ENCODE results near the gene DXO.
"Not testable (repeated sequence)": the region's sequence is repeated elsewhere in the genome, so short reads cannot be mapped to it uniquely, and the experiment has no call there.

The DXO gene

DNA sequence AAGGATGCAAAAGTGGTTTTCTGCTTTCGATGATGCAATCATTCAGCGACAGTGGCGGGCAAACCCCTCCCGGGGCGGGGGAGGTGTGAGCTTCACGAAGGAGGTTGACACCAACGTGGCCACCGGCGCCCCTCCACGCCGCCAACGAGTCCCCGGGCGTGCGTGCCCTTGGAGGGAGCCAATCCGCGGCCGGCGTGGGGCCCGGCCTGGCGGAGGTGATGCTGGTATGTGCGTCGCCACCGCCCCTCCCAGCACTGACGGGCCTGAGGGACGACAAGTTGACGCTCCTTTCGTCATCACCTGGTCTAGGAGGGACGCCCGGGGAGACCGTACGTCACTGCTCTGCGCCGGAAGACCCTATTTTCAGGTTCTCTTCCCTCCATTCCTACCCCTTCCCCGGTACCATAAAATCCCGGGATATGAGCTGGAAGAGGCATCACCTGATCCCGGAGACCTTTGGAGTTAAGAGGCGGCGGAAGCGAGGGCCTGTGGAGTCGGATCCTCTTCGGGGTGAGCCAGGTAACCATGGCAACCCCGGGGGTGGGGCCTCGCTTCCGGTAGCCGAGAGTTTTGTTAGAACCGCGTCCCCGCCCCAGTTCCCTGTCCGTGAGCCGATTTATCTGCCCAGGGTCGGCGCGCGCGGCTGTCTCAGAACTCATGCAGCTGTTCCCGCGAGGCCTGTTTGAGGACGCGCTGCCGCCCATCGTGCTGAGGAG is at the start of gene DXO:
Gene DXO (minus strand): TSS at position 146 of the 716 bp plus-strand sequence. CDS start 463 bp downstream, outside the sequence.
- peak; percentile 98 for DNase-seq

DNA sequence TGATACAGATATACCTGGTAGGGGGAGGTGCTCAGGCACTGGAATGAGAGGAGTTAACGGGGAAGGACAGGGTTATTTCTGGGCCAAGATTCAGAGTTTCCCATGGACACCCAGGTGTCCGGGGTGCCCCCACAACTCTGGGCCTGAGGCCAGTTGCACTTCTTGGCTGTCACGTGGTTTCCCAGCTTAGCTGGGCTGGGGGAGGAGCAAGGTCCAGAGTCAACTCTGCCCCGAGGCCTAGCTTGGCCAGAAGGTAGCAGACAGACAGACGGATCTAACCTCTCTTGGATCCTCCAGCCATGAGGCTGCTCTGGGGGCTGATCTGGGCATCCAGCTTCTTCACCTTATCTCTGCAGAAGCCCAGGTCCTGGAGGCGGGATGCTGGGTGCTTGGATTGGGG is 42.6 kb upstream of the DXO start, which contains the start of gene C4B:
Gene C4B (plus strand): TSS at position 249 of the 400 bp plus-strand sequence. CDS start 51 bp downstream, at position 300.
- not testable (repeated sequence) for DNase-seq

DNA sequence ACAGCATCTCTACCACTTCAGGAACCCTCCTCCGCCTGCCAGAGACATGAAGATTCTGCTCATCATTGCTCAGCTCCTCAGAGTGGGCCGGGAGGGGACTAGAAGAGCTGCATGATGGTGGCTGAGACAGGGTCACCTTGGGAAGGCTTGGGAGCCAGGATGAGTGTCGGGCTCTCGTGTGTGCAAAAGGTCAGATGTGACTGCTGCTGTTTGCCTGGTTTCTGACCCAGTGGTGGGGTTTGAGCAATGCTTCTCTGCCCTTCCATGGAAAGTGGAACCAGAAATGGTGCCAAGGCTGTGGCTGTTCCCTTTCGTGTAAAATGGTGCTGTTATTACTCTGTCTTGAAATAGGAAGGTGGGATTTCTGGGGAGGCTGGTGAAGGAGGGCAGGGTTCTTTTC is 41.8 kb upstream of the DXO start:
- DNase-seq: not testable (repeated sequence)

DNA sequence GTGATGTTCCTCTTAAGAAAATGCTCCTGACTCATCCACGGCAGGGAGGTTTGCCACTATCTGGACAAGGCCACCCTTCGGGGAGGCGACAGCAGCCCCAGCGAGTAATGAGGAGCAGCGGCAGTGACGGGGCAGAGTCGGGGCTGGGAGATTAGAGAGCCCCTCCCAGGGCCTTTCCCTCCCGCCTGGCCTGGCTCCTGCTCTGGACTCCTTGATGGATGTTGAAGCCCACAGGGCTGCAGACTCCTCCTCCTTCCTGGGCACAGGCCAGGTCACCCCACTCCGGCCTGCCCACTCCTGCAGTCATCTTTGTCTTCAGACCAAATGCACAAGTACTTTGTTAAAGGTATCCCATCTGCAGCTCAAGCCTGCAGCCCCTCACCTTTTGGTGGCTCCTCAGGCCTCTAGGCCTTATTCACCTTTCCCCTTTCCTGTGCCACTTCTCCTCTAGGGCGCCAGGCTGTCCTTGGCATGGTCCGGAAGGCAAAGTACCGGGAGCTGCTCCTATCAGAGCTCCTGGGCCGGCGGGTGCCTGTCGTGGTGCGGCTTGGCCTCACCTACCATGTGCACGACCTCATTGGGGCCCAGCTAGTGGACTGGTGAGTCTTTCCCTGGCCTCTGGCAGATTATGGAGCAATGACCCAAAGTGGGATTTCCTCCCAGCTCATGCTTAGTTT is 41.1 kb upstream of the DXO start:
- not testable (repeated sequence) for DNase-seq

DNA sequence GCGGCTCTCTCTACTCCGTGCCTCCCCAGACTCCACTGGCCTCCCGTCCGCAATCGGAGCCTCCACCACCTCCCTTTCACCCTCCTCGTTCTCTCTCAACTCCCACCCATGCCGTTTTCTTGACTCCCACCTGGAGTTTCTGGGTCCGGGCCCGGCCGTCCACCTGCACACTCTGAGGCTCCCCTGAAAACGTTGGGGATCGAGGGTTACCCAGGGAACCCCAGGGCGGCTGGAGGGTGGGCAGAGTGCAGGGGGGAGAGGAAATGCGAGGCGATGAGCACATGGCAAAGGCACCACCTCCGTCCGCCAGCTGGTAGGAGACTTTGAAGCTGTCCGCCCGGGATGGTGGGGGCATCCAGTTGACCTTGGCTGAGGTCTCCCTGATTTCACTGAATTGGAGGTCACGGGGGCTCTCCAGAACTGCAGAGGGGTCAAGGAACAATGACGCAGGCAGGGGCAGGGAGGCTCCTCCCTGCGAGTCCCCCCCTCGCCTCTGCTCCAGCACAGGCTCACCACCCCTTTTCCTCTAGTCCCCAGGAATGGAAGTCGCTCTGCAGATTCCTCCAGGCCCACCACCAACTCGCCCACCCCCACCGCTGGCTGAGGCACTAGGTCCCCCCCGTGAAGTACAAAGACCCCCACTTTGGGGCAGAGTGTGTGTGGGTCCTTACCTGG is 39.1 kb upstream of the DXO start:
- not testable (repeated sequence) for DNase-seq

DNA sequence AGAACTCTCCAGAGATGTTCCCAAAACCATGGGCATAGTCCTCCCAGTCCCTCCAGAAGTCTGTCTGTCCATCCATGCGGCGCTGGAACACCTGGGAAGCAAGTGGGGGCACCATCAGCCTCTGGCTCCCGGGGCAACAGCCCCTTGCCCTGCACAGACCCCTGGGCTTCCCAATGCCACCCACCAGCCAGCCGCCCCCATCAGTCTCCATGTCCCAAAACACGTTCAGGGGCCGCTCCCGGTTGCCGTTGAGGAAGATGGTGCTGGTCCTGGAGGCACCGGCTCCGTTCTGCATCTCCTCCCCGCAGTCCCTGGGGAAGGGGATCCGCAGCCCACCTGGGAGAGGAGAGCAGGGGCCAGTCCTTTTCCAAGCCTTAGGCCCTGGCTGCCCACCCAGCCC is 37.6 kb upstream of the DXO start:
- DNase-seq: not testable (repeated sequence)

DNA sequence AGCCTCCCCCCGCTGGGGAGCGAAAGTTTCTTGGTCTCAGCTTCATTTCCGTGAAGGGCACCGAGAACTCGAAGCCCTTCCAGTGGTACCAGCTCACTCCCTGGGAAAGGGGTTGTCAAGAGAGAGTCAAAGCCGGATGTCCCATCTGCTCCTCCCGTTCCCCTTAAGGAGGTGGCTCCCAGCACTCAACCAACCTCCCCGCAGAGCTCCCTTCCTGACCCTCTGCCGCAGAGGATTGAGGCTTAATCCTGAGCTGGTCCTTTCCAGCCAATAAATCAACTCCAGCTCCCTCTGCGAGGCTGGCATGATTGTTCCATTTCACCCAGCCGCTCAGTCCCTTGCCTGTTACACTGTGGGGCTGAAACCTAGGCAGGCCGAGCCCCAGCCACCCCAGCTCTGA is 36.7 kb upstream of the DXO start:
- DNase-seq: not testable (repeated sequence)

DNA sequence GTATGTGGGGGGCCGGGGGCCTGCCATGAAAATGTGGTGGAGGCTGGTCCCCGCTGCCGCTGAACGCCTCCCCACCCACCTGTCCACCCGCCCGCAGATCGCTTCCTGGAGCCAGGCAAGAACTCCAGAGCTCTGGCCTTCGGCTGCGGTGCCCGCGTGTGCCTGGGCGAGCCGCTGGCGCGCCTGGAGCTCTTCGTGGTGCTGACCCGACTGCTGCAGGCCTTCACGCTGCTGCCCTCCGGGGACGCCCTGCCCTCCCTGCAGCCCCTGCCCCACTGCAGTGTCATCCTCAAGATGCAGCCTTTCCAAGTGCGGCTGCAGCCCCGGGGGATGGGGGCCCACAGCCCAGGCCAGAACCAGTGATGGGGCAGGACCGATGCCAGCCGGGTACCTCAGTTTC is 36.1 kb upstream of the DXO start:
- not testable (repeated sequence) for DNase-seq

DNA sequence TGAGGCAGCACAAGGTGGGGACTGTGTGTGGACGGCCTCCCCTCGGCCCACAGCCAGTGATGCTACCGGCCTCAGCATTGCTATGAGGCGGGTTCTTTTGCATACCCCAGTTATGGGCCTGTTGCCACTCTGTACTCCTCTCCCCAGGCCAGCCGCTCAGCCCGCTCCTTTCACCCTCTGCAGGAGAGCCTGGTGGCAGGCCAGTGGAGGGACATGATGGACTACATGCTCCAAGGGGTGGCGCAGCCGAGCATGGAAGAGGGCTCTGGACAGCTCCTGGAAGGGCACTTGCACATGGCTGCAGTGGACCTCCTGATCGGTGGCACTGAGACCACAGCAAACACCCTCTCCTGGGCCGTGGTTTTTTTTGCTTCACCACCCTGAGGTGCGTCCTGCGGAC is 35.1 kb upstream of the DXO start:
- DNase-seq: not testable (repeated sequence)

DNA sequence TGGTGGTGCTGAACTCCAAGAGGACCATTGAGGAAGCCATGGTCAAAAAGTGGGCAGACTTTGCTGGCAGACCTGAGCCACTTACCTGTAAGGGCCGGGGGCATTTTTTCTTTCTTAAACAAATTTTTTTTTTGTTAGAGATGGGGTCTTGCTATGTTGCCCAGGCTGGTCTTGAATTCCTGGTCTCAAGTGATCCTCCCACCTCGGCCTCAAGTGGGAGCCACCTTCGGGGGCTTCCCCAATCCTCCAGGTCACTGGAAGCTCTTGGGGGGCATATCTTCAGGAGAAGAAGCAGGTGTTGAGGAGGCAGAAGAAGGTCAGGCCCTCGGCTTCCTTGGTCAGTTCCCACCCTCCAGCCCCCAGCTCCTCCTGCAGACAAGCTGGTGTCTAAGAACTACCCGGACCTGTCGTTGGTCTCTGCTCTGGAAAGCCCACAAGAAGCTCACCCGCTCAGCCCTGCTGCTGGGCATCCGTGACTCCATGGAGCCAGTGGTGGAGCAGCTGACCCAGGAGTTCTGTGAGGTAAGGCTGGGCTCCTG is 34.1 kb upstream of the DXO start:
- not testable (repeated sequence) for DNase-seq

DNA sequence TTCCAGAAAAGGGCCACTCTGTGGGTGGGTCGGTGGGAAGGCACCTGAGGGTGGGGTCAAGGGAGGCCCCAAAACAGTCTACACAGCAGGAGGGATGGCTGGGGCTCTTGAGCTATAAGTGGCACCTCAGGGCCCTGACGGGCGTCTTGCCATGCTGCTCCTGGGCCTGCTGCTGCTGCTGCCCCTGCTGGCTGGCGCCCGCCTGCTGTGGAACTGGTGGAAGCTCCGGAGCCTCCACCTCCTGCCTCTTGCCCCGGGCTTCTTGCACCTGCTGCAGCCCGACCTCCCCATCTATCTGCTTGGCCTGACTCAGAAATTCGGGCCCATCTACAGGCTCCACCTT is 33.6 kb upstream of the DXO start:
- DNase-seq: not testable (repeated sequence)

DNA sequence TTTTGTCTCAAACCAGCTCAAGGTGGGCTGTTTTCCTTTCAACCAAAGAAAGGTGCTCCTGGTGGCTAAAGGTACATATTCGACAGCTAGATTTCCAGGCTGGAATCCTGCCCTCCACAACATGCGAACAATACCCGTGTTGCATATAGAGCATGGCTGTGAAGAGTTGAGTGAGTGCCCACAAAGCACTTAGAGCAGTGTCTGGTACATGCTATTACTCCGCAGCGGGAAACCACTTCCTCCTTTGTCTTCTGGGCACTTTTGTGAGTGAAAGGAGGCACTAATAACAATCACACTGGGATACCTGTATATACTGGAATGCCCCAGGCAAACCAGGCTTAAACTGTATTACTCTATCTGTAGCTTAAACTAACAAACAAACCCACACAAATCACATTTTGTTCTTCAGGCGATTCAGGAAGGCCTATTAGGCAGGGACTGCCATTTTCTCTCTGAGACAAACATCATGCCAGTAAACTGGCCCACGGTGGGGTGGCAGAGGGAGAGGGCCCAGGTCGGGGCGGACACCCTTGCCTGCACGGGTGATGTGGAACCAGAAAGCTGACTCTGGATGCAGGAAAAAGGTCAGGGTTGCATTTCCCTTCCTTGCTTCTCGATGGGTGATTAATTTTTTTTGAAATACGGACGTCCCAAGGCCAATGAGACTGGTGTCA is 33.1 kb upstream of the DXO start:
- DNase-seq: not testable (repeated sequence)

DNA sequence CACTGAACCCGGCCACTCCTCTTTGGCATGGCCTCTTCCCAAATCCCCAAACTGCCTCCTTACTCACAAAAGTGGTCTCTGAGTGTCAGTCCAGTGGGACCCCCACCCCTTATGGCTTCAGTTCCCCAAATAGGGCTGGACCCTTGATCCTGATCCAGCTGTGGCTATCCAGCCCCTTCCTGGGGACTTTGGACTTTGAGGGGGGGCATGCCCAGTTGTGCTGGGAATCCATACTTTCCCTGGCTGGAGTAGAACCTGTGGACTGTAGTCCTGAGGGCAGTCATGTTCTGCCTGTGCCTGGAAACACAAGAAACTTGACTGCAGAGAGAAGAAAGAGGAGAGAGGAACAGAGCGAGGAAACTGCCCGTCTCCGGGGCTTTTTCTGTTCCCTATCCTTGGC is 32.5 kb upstream of the DXO start:
- not testable (repeated sequence) for DNase-seq

DNA sequence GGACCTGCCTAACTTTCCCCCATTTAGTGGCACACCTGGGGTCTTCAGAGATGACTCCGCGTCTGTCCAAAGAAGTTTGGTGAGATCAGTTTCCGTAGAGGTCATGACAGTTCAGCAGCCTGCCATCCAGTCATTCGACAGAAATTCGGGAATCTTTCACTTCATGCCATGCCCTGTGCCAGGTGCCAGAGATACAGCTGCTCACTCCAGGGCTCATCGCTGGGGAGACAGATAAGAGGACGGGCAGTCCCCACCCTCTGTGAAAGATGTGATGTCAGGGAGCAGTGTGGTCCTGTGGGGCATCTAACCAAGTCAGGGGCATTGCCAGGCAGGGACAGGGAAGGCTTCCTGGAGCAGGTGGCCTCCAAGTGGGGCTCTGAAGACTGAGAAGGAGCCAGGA is 31.4 kb upstream of the DXO start:
- not testable (repeated sequence) for DNase-seq

DNA sequence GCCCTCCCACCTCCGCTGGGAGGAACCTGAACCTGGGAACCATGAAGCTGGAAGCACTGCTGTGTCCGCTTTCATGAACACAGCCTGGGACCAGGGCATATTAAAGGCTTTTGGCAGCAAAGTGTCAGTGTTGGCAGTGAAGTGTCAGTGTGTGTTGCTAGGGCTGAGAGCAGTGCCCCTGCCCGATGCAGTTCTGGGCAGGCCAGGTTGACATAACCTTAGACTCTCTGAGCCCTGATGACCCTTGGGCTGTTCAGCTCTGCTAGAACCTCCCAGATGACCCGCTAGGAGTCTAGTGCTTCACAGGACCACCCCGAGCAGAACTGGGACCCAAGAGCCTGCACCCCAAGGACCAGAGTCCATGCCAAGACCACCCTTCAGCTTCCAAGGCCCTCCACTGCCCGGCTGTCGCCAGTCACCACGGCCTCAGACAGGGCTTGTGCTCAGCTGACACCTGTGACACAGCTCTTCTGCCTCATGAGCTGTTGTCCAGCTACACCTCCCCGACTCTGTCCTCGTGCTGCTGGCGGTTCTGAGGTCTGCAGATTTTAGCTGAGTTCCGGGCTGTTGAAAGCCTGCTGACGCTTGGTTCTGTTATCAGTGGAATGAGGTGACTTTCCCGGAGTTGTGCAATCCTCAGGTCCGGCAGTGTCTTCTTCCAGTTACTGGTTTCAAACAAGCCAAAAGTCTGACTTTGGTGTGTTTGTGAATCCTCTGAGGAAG is 30.8 kb upstream of the DXO start:
- DNase-seq: not testable (repeated sequence)

DNA sequence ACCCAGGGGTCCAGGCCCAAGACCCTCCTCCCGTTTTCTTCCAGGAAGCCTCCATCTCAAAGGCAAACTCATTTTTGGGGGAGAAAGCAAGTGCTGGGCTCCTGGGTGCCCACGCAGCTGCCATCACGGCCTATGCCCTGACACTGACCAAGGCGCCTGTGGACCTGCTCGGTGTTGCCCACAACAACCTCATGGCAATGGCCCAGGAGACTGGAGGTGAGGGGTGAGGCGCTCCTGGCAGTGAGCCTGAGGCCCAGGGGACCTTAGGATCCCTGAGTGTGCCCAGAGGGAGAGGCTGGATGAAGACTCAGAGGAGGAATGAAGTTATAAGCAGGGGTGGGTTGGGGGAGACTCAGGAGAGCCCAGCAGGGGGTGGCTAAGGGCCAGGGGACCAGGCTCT is 24.4 kb upstream of the DXO start:
- DNase-seq: not testable (repeated sequence)

DNA sequence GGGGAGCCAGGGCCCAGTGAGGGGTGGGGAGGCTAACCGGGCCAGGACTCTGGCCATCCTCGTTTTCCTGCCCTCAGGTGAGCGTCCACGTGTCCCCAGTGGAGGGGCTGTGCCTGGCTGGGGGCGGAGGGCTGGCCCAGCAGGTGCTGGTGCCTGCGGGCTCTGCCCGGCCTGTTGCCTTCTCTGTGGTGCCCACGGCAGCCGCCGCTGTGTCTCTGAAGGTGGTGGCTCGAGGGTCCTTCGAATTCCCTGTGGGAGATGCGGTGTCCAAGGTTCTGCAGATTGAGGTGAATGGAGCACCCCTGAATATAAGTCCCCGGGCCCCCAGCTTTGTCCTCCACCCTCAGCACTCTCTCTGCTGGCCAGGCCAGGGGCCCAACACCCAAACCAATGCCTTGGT is 22.5 kb upstream of the DXO start:
- not testable (repeated sequence) for DNase-seq

DNA sequence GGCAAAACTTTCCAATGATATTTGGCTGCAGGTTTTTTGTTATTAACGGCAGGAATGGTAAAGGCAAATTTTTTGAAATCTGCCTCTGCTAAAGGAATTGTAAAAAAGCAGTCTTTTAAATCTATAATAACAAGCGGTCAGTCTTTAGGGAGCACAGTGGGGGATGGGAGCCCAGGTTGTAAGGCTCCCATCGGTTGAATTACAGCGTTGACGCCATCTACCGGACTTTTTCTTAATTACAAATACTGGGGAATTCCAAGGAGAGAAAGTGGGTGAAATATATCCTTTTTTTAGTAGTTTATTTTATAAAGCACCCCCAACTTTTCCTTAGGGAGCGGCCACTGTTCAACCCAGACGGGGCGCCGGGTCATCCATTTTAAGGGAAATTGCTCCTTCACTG is 17.4 kb upstream of the DXO start:
- DNase-seq: not testable (repeated sequence)

DNA sequence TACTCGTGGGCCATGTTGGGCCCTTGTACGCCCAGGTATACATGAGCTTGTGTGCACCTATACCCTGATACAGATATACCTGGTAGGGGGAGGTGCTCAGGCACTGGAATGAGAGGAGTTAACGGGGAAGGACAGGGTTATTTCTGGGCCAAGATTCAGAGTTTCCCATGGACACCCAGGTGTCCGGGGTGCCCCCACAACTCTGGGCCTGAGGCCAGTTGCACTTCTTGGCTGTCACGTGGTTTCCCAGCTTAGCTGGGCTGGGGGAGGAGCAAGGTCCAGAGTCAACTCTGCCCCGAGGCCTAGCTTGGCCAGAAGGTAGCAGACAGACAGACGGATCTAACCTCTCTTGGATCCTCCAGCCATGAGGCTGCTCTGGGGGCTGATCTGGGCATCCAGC is 9.8 kb upstream of the DXO start, which contains the start of gene C4A:
Gene C4A (plus strand): TSS at position 314 of the 400 bp plus-strand sequence. CDS start 51 bp downstream, at position 365.
- DNase-seq: not testable (repeated sequence)

DNA sequence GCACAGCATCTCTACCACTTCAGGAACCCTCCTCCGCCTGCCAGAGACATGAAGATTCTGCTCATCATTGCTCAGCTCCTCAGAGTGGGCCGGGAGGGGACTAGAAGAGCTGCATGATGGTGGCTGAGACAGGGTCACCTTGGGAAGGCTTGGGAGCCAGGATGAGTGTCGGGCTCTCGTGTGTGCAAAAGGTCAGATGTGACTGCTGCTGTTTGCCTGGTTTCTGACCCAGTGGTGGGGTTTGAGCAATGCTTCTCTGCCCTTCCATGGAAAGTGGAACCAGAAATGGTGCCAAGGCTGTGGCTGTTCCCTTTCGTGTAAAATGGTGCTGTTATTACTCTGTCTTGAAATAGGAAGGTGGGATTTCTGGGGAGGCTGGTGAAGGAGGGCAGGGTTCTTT is 9.1 kb upstream of the DXO start:
- not testable (repeated sequence) for DNase-seq

DNA sequence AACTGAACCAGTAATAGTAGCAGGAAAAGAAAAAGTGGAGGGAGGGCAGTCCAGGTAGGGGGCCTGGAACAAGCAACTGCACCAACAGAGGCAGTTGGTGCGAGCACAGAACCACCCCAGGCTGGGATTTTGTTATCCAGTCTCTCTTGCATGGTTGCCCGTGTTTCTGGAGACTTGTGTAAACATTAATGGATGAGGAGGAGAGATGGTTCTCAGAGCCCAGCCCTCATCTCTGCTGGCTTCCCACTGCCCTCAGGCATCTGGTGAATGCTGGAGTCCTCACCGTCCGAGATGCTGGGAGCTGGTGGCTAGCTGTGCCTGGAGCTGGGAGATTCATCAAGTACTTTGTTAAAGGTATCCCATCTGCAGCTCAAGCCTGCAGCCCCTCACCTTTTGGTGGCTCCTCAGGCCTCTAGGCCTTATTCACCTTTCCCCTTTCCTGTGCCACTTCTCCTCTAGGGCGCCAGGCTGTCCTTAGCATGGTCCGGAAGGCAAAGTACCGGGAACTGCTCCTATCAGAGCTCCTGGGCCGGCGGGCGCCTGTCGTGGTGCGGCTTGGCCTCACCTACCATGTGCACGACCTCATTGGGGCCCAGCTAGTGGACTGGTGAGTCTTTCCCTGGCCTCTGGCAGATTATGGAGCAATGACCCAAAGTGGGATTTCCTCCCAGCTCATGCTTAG is 8.4 kb upstream of the DXO start:
- not testable (repeated sequence) for DNase-seq
